Fibroblast of peridontal ligament (primary cell): ENCODE results near the gene CDS2.
A peak's percentile ranks its signal among the peaks of the same experiment; 100 is the strongest.

Source experiments
- DNase-seq: peaks from one replicate; pipeline ENCODE4 v3.0.0-alpha.2; 2010; ENCODE audit errors: extremely low read depth

Gene CDS2

GRCh38 chr20:5153612-5154542 is 27.1 kb downstream of the CDS2 start:
- no peak for DNase-seq

- no peak for DNase-seq
Measured at GRCh38 chr20:5154543-5154925, 27.7 kb downstream of the CDS2 start.

- DNase-seq, result no peak
Measured at GRCh38 chr20:5155404-5155803, 28.6 kb downstream of the CDS2 start.

- no peak for DNase-seq
Measured at GRCh38 chr20:5156675-5157448, 30.1 kb downstream of the CDS2 start.

- no peak for DNase-seq
Measured at GRCh38 chr20:5159928-5160327, 33.1 kb downstream of the CDS2 start.

GRCh38 chr20:5160882-5161281 is 34.1 kb downstream of the CDS2 start:
- peak; percentile 24 for DNase-seq

GRCh38 chr20:5161536-5162164 is 34.8 kb downstream of the CDS2 start:
- DNase-seq, result no peak

GRCh38 chr20:5164645-5165625 is 38.1 kb downstream of the CDS2 start:
- DNase-seq, result no peak

- DNase-seq, result peak; percentile 12
Measured at GRCh38 chr20:5168651-5169396, 42.0 kb downstream of the CDS2 start.

GRCh38 chr20:5170341-5170740 is 43.5 kb downstream of the CDS2 start:
- no peak for DNase-seq

GRCh38 chr20:5171064-5171789 is 44.4 kb downstream of the CDS2 start:
- no peak for DNase-seq

- no peak for DNase-seq
Measured at GRCh38 chr20:5171790-5172164, 45.0 kb downstream of the CDS2 start.

- DNase-seq, result no peak
Measured at GRCh38 chr20:5172167-5172601, 45.4 kb downstream of the CDS2 start.

- no peak for DNase-seq
Measured at GRCh38 chr20:5172903-5173463, 46.2 kb downstream of the CDS2 start.

GRCh38 chr20:5173751-5174150 is 46.9 kb downstream of the CDS2 start:
- no peak for DNase-seq

- no peak for DNase-seq
Measured at GRCh38 chr20:5177071-5177470, 50.3 kb downstream of the CDS2 start.

GRCh38 chr20:5178046-5178445 is 51.2 kb downstream of the CDS2 start:
- DNase-seq, result no peak

- DNase-seq, result no peak
Measured at GRCh38 chr20:5180421-5180820, 53.6 kb downstream of the CDS2 start.

GRCh38 chr20:5180933-5181332 is 54.1 kb downstream of the CDS2 start:
- peak; percentile 19 for DNase-seq
